Stimulated activated CD4-positive, alpha-beta T cell treated with anti-CD3 and anti-CD28 coated beads, Interleukin-4, amount 100 ng/mL, for 24 hours (primary cell): ENCODE results near the gene ZNRF4.
"Not testable (repeated sequence)": the region's sequence is repeated elsewhere in the genome, so short reads cannot be mapped to it uniquely, and the experiment has no call there.

Source experiments
- DNase-seq: peaks from one replicate; pipeline ENCODE4 v3.0.0-alpha.2; 2020

ZNRF4 gene

DNA sequence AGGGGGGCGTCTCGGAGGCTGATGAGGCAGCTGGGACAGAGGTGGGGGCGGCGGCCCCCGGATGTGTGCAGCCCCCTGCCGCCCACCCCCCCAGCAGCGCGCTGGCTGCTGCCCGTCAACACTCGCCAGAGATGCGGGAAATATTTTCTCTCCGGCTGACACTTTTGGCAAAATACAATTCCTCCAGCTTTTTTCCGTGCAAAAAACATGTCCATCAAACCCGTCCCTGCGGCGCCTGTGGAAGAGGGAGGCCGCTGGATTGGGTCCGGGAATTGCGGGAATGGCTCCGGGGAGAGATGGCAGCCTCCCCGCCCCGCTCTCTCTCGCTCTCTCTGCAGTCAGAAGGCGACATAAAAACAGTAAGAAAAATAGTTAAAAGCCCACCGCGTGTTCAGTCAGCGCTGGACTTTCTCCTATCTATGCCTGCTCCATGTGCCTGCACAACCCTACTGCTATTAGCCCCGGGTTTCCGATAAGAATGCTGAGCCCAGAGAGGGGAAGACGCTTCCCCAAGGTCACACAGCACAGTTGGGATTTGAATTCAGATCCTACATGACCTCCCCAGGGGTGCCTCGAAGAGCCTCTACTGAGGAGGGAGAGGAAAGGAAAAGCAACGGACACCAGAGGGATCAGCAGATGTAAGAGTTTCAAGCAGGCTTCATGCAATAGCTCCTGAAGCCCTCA, 23.2 kb downstream of the ZNRF4 start:
- DNase-seq, result no peak

DNA sequence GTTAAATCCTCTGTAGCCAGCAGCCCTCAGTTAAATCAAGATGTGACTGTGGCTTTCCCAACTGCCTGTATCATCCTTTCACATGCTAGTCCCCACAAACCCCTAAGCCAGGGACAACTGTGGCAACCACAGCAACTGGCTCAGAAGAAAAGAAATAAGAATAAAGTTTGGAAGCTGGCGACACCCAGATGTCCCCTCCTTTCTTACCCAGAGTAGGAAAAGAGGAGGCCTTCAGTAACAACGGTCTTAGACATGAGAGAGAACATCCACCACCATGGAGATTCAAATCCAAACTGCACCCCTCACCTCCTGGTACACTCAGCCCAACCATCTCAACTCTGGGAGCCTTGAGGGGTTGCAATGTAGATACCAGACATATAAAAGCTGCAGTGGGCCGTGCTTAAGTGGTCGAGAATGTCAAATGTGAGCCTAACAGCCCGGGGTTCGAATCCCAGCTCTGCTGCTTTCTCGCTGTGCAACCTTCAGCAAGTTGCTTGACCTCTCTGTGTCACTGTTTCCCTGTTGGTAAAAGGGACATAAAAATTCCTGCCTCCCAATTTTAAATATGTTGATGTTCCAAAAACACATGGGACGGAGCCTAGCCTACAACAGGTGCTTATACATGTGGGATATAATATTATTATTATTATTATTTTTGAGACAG, 23.8 kb downstream of the ZNRF4 start:
- no peak for DNase-seq

DNA sequence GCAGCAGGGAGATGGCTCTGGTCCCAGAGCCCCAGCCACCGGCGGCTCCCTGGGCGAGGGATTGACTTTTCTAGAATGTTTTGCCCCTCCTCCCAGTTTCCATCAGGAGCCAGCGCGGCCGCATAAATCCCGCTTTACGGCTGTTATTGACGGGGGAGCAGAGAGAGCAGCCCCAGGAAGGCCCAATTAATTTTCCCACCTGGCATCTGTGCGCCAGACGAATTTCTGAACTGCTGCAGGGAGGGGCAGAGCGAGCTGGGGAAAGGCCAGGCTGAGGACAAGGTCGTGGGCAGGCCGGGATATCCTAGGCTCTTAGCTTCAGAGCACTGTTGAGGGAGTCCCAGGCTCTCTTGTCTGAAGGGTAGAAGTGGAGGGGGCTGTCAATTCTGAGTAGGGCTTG, 24.7 kb downstream of the ZNRF4 start:
- no peak for DNase-seq

DNA sequence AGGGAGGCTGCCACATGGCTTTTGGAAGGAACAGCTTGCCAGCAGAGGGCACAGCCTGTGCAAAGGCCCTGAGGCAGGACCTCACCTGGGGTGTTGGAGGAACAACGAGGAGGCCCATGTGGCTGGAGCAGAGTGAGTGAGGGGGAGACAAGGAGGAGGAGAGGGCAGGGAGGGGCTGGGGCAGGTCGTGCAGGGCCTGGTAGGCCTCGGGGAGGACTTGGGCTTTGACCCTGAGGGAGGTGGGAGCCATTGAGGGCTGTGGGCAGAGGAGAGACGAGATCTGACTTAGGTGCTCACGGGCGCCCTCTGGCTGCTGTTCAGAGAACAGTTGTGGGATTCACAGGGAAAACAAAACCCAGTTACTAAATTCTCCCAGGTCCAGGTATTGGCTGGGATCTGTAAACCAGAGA, 25.2 kb downstream of the ZNRF4 start:
- DNase-seq, result peak; percentile 40

DNA sequence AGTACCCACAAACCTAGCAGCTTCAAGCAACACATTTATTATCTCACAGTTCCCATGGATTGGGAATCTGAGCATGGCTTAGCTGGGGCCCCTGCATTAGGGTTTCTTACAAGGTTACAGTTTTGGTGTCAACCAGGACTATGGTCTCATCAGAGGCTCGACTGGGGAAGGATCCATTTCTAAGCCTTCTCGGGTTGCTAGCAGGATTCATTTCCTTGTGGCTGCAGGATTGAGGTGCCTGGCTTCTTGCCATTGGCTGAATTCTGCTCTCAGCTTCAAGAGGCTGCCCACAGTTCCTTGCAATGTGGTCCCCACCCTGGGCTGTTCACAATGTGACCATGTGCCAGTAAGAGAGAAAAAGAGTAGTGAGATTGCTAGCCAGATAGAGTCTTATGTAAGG, 26.7 kb downstream of the ZNRF4 start:
- DNase-seq, result no peak

DNA sequence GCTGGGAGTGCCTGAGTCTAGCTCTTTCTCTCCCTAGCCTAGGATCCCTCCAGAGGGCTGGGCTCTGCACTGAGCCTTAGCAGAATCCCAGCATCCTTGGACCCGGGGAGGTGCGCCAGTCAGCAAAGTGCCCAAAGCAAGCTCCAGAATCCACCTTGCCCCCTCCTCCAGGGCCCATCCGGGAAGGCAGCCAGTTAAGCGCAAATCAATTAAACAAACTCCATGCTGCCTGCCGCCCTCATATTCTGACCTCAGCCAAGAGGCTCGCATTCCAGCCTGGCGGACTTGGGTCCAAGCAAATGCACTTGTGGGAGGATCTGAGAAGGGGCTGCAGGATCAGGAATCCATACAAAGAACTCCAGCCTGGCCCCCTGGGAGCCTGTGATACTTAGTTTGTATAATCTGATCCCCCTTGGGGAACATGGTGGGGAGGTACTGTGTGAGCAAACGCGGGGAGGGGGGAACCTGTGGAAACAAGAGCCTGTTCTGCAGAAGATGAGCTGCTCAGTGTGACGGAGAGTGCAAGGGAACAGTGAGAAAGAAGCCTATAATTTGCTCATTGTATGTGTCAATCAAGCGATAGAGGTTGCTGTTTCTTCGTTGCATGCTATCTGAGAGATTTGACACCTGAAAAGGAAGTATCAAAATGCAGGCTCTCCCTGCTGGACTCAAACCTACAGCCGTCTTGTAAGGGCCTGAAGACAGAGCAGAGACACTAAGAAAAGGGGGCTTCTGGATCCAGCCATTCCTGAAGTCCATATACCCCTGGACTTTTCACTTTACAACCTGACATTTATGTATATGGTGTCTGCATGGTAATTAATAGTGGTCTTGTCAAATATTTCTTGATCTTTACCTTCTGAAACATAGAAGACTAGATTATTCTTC, 29.4 kb downstream of the ZNRF4 start:
- no peak for DNase-seq

DNA sequence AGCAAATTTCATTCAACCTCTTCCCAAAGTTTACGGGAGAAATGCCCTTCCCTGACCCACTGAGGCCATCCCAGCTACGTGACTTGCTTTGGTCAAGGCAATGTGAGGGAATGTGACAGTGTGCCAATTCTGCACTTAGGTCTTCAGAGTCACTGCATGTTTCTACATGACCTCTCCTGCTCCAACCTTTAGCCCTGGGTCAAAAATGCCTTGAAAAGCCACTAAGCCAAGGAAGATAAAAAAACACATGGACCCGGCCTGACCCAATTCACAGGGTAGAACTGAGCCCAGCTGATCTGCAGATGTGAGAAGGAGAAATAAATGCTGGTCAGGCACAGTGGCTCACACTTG, 30.0 kb downstream of the ZNRF4 start:
- DNase-seq, result no peak

DNA sequence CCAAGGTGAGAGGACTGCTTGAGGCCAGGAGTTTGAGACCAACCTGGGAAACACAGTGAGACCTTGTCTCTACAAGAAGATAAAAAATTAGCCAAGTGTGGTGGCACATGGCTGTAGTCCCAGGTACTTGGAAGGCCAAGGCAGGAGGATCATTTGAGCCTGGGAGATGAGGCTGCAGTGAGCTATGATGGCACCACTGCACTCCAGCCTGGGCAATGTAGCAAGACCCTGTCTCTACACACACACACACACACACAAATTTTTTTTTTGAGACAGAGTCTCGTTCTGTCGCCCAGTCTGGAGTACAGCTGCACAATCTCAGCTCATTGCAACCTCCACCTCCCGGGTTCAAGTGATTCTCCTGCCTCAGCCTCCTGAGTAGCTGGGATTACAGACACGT, 30.4 kb downstream of the ZNRF4 start:
- DNase-seq, result not testable (repeated sequence)

DNA sequence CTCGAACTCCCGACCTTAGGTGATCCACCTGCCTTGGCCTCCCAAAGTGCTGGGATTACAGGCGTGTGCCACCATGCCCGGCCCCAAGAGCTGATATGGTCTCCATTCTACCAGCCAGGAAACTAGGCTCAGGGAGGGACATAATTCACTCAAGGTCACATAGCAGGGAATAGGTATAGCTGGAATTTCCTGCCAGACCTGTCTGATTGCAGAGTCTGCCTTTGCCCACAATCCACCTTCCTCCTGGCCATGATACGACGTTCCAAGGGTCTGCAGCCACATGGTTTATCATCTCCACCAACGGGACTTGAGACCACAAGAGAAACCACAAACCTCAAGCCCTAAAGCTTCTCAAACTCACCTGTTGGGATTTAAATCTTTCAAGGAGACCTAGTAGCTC, 32.0 kb downstream of the ZNRF4 start:
- no peak for DNase-seq

DNA sequence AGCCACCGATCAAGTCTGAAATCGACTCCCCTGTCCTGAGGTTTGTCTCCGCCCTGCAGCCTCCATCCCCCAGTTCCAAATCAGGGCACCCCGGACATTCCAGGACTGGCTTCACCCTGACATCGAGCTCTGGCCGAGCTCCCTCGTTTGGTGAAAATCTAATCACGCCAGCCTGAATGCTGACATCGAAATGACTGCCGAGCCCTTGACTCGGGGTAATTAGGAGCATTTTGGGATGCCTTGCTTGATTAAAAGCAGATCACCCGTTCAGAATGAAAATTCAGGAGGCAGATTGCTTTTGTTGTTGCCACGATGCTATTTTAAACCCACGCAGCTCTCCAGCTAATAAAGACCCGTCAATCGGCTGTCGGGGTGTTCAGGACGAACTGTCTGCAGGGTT, 34.3 kb downstream of the ZNRF4 start:
- DNase-seq, result no peak

DNA sequence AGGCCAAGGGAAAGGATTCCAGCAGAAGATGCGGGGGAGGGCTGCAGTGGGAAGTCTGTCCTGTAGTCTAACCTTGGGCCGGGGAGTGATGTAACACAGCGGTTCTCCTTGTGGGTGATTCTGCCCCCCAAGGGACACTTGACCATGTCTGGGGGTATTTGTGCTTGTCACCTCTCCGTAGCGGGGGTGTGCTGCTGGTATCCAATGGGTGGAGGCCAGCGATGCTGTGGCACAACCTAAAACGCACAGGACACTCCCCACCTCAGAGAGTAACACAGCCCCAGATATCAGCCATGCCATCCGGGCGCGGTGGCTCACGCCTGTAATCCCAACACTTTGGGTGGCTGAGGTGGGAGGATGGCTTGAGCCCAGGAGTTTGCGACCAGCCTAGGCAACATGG, 36.3 kb downstream of the ZNRF4 start:
- no peak for DNase-seq

DNA sequence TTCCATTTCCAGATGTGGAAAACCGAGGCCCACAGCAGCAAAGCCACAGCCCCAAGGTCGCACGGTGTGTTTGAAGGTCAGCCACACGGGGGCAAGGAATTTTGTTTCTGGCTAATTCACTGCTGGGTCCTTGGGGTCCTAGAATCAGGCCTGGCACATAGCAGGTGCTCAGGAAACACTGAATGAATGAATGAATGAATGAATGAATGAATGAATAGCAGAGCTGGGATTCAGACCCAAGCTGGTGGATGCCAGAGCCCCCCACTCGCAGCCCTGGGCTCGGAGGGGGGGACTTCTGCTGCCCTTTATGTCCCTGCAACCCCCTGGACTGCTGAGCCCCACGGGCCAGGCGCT, 37.0 kb downstream of the ZNRF4 start:
- no peak for DNase-seq

DNA sequence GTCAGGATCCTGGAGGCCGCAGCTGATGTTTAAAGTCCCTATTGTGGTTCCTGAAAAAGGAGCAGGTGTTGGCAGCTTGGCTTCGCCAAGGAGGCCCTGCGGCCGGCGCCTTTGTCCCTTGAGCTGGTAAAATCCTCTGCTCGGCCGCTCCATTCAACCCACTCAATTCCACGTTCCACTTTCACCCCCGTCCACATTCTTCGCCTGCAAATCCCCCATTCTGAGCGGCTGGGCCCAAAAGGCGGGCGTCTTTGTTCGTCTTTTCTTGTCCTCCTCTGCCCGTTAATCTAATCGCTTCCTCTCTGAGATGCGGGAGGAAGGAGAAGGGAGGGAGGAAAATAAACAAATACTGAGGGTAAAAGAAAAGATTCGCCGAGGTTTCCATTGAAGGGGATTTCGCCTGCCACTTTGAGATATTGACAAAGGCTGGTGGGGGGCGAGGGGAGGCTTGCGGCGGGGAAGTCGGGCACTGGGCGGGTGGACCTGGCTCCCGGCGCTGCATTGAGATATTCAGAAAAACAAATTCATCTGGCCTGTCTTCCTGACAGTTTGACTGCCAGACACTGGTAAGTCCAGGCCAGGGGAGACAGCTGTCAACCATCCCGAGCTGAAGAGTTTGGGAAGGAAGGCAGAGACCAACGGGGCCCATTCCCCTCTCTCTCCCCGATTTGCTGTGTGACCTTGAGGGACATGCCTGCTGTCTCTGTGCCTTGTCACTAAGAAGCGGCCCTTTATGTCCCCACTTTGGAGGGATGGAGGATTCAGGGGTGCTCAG, 37.6 kb downstream of the ZNRF4 start:
- no peak for DNase-seq

DNA sequence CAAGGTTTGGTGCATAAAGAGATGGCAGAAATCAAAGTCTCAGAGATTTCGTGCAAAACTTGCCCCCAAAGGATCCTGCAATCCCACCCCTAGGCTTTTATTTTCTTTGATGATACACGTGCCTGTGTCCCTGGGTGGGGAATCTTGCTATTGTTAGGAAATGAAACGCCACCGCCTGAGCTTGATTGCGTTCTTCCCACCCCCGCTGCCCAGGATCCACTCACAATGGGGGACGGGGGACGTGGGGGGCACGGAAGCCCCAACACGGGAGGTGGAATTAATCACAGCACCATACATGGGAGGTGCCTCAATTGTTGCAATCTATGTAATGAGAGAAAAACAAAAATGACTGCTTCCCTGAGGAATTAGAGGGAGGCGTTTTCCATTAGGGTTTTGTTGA, 39.6 kb downstream of the ZNRF4 start:
- no peak for DNase-seq

DNA sequence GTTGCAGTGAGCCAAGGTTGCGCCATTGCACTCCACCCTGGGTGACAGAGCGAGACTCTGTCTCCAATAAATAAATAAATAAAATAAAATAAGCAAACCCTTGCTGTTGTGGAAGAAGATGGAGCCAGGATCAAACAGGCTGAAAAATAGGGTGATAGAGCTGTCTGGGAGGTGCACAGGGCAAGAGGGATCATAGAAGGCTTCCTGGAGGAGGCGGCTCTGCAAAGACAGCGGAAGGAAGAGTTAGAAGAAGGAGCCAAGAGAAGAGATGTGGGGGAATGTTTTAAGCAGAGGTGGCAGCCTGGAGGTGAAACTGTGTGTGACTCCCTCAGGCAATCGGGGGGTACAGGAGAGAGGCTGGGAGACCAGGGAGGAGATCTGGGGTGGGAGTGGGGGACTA, 40.6 kb downstream of the ZNRF4 start:
- no peak for DNase-seq

DNA sequence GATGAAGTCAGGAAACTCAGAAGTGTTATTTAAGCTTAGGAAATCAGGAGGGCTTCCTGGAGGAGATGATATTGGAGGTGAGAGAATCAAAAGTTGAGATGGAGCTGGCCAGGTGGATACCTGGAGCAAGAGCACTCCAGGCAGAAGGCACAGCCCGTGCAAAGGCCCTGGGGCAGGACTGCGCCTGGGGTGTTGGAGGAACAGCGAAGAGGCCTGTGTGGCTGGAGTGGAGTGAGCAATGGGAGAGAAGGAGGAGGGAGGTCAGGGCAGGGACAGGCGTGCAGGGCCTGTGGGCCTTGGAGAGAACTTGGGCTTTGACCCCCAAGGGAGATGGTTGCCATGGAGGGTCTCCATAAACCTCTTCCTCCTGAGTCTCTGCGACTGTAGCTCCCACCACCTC, 42.1 kb downstream of the ZNRF4 start:
- no peak for DNase-seq

DNA sequence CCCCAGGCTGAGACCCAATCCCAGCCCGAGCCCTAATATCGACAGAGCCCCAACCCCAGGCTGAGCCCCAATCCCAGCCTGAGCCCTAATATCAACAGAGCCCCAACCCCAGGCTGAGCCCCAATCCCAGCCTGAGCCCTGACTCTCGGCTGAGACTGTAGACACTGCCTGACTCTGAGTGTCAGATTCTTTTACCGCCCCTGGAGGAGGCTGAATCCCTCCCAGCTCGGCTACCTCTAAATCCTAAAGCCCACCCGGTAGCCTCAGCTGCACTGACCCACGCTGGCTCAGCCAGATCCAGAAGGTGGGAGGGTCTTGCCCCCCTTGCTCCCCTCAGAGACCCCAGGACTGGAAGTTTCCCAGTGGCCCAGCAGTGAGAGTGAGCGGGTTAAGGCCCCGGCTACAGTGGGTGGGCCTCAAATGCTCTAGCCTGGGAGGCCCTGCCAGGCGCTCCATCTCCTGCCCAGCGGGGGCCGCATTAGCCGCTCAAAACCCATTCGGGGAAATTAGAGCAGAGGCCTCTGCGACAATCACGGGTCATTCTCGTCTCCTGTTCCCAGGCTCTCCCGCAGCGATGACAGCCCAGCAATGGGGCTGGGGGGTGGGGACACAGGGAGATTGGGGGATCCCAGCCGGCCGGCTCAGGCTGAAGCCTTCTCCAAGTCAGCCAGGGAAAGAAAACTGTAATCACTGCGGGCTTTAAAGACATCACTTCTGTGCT, 43.8 kb downstream of the ZNRF4 start:
- no peak for DNase-seq

DNA sequence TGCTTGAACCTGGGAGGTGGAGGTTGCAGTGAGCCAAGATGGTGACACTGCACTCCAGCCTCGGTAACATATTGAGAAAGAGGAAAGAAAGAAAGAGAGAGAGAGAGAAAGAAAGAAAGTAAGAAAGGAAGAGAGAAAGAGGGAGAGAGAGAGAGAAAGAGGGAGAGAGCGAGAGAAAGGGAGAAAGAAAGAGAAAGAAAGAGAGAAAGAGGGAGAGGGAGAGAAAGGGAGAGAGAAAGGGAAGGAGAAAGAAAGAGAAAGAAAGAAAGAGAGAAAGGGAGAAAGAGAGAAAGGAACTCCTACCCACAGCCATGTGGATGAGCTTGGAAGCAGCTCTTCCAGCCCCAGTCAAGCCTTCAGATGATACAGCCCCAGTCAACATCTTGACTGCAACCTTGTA, 46.7 kb downstream of the ZNRF4 start:
- DNase-seq, result no peak

DNA sequence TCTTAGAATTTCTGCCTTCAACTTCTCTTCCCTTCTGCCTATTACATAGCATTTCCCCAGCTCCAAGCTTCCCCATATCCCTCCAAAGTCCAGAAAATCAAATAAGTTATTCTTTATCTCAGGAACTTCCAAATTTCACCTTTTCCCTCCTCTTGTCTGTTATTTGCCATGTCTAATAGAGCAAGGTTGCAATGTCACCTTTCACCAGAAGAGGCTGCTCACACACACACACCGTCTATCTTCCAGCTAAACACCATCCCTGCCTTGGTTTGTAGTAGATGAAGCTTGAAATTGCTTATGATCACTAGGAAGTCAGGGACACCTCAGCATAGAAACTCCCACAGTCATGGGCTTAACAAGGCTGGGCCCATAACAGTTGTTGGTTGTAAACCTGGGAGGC, 48.4 kb downstream of the ZNRF4 start:
- DNase-seq, result no peak

DNA sequence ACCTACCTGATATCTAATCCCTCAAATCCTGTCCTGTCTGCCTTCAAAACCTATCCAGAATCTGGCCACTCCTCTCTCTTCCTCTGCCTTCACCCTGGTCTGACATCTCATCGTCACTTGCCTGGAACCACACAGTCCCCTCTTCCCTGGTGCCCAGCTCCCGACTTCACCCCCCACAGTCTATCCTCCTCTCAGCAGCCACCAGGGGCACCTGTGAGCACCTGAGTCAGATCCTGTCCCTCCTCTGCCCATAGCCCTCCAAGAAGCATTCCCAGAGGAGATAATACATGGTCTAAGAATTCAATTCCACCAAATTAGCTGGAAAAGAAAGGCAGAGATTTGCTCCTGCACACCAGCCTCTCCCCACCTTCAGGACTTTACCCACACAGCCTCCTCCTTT, 48.9 kb downstream of the ZNRF4 start:
- DNase-seq, result no peak
